Endothelial cell of umbilical vein (primary cell): ENCODE data around the gene LNPEP. TPM values are rescaled to one million over a fixed set of nuclear protein-coding genes. Genes with fewer than 3 reads are reported as not detected.
A peak's percentile ranks its signal among the peaks of the same experiment; 100 is the strongest.

Source experiments
- BruUV-seq: library from RNA; stranded (reverse); fragments of 400-500 nt; replicated peaks from 2 replicates; lab custom pipeline; 2021; lab: Mats Ljungman, UMichigan
- CTCF ChIA-PET: fragments of 300-600, 350-600 bp; sonication (Branson Sonifier 250); formaldehyde crosslinking; loops from one replicate; lab custom pipeline; 2021; ENCODE audit warnings: antibody characterized with exemption, inconsistent platforms; lab: Charles Lee
- POLR2A ChIA-PET: fragments of 300-600, 350-600 bp; sonication (Branson Sonifier 250); formaldehyde crosslinking; loops from one replicate; lab custom pipeline; 2021; ENCODE audit warnings: antibody characterized with exemption, inconsistent platforms; lab: Charles Lee
- DNase-seq: peaks from one replicate; pipeline ENCODE4 v3.0.0-alpha.2; 2011; ENCODE audit warnings: low read depth, low spot score
- FAIRE-seq: peaks from 2 replicates; lab custom pipeline; 2011; peaks lifted over from hg19 to GRCh38; lab: Jason Lieb, UNC
- H2AFZ ChIP-seq: 2 replicates; pipeline ENCODE4 v1.6.0; 2012; ENCODE audit warnings: low read depth, low read length, control low read depth, inconsistent platforms
- H3K27ac ChIP-seq: 2 replicates; pipeline ENCODE4 v1.5.1; 2011; ENCODE audit warnings: low read depth, mild to moderate bottlenecking, control low read depth, low read length, moderate library complexity; ENCODE audit not compliant: insufficient read depth
- H3K27me3 ChIP-seq, 2 experiments: 2 replicates each; pipeline versions ENCODE4 v1.6.0 to v1.6.1; 2011; ENCODE audit warnings: low read length in 2 of 2, mixed read lengths in 1 of 2; ENCODE audit not compliant: control insufficient read depth in 2 of 2, insufficient read depth in 2 of 2
- H3K36me3 ChIP-seq, 2 experiments: 2 replicates in 1 of 2; 3 replicates in 1 of 2; pipeline ENCODE4 v1.5.1; 2011; ENCODE audit warnings: low read length in 2 of 2, mild to moderate bottlenecking in 1 of 2, moderate library complexity in 1 of 2; ENCODE audit not compliant: control insufficient read depth in 2 of 2, insufficient read depth in 2 of 2; ENCODE audit errors: extremely low read depth in 1 of 2
- H3K4me1 ChIP-seq: 3 replicates; pipeline ENCODE4 v1.5.1; 2011; ENCODE audit warnings: mild to moderate bottlenecking, low read length; ENCODE audit not compliant: control insufficient read depth, insufficient read depth; ENCODE audit errors: extremely low read depth
- H3K4me2 ChIP-seq: 2 replicates; pipeline ENCODE4 v1.6.1; 2011; ENCODE audit warnings: low read length, control low read depth, mixed read lengths; ENCODE audit not compliant: insufficient read depth
- H3K4me3 ChIP-seq, 3 experiments: fragments of 200-600 bp in 1 of 3; sonication (generic), shearing (Covaris generic) in 1 of 3; replicated peaks in 1 of 3; 2 replicates each; pipeline ENCODE4 v1.5.1; 2011 to 2016; ENCODE audit warnings: control low read depth in 3 of 3, low read length in 3 of 3, mild to moderate bottlenecking in 2 of 3, inconsistent platforms in 1 of 3, low read depth in 1 of 3, moderate library complexity in 1 of 3; ENCODE audit not compliant: insufficient read depth in 1 of 3
- H3K79me2 ChIP-seq: 2 replicates; pipeline ENCODE4 v1.6.0; 2012; ENCODE audit warnings: low read length, inconsistent platforms; ENCODE audit not compliant: control insufficient read depth, insufficient read depth
- H3K9ac ChIP-seq: replicated peaks from 2 replicates; pipeline ENCODE3; 2011; ENCODE audit warnings: low read length, control low read depth; ENCODE audit not compliant: insufficient read depth; ENCODE audit errors: extremely low read depth
- H3K9me1 ChIP-seq: replicated peaks from 3 replicates; pipeline ENCODE4 v1.6.0; 2011; ENCODE audit warnings: mild to moderate bottlenecking, low read length; ENCODE audit not compliant: control insufficient read depth, insufficient read depth; ENCODE audit errors: extremely low read depth
- H3K9me3 ChIP-seq: replicated peaks from 2 replicates; pipeline ENCODE4 v1.5.1; 2012; ENCODE audit warnings: low read length, inconsistent platforms; ENCODE audit not compliant: control insufficient read depth, insufficient read depth
- H4K20me1 ChIP-seq: replicated peaks from 2 replicates; pipeline ENCODE3; 2011; ENCODE audit warnings: mild to moderate bottlenecking, low read length; ENCODE audit not compliant: control insufficient read depth, insufficient read depth; ENCODE audit errors: extremely low read depth
- GATA2 ChIP-seq: IDR thresholded peaks from 2 replicates; pipeline ENCODE4 v1.7.0; 2011; ENCODE audit warnings: low read depth, mild to moderate bottlenecking, moderate library complexity, mixed read lengths, low read length; ENCODE audit not compliant: insufficient read length, insufficient read depth
- MYC ChIP-seq: IDR thresholded peaks from one replicate; pipeline ENCODE4 v1.6.1; 2011; ENCODE audit warnings: mild to moderate bottlenecking, low read depth, low read length
- POLR2AphosphoS5 ChIP-seq: IDR thresholded peaks from 2 replicates; pipeline ENCODE4 v1.6.1; 2012; ENCODE audit warnings: low read depth, mild to moderate bottlenecking, control low read depth, low read length, moderate library complexity; ENCODE audit not compliant: insufficient read depth
- dilution Hi-C: fragments of 300-500 bp; cut with MboI; formaldehyde crosslinking; loops from one replicate; pipeline ENCODE4 v1.15.0; 2019; ENCODE audit warnings: low sequenced_read_pairs; ENCODE audit not compliant: extremely low pct_ligation_motif_present
- intact Hi-C: fragments of 100-400 bp; cut with micrococcal nuclease; formaldehyde crosslinking; loops from one replicate; pipeline ENCODE4 v1.10.0; 2022
- polyA plus RNA-seq, 4 experiments: library from polyadenylated mRNA; depleted of rRNA in 3 of 4; stranded (reverse) in 3 of 4; unstranded in 1 of 4; fragments of >200 nt; gene quantifications; 2 replicates each; pipeline versions ENCODE4 v1.2.1 to v1.2.3, GENCODE V29; 2011 to 2012; ENCODE audit warnings: missing spikeins in 1 of 4
- total RNA-seq: library from RNA; stranded (reverse); gene quantifications from 2 replicates; pipeline ENCODE4 v1.2.3, GENCODE V29; 2021
- TF ChIP-seq, protein P1 (sequence below): IDR thresholded peaks from 2 replicates; pipeline ENCODE4 v1.6.1; 2011; ENCODE audit not compliant: insufficient read depth, insufficient read length
- TF ChIP-seq, protein P2 (sequence below), 2 donors: IDR thresholded peaks; 1 replicate in 1 of 2; 2 replicates in 1 of 2; pipeline ENCODE4 v1.5.1; 2011; ENCODE audit warnings: low read length in 2 of 2, mild to moderate bottlenecking in 2 of 2, moderate library complexity in 2 of 2, control low read depth in 1 of 2, inconsistent platforms in 1 of 2, low read depth in 1 of 2; ENCODE audit not compliant: insufficient read depth in 1 of 2; ENCODE audit errors: extremely low read depth in 1 of 2

The LNPEP gene
- total and polyA plus RNA-seq, 2 donors (not counting 3 experiments of a cell fraction or from before 2014, with no cell fraction given): 7.0 to 23.5 TPM

DNA sequence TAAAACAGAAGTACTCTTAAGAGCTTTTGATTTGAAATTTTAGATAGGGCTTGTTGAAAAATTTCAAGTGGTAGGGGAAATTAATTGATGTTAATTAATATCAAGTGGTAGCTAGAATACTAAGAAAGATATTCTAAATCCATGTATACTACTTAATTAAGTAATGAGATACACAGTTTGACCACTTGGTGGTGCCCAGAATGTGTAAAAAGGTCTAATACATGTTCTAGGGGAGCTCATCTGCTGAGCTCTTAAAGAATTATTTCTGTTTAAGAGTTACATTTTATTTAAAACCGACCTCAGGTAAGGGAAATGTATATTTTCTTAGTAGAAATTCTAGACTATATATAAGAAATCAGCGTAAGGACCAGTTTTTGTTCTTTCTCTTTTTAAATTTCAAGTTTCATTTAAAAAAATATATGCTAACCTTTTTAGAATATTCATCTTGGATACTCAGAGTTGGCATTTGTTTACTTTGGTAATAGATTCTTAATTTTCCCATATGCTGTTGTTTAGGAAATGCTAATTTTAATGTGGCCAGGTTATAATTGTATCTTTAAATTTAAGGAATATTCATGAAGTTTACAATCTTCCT is 61.5 kb downstream of the LNPEP start:
- POLR2A ChIA-PET: interaction anchor here (0.5 to 0.6 kb wide), 2 partner anchors 154 to 161 kb away, joined by 3 read pairs; no protein-coding TSS in a partner anchor
- peak; percentile 35 for FAIRE-seq
- Histone ChIP-seq H3K36me3 (peaks cover 0 to 2% of the 10 kb centered on the region in 2 experiments), H3K9ac (no peak overlapping the region), H3K4me1 (no peaks in the 10 kb centered on the region), H3K4me2 (no peak overlapping the region), H3K9me1 (no peaks in the 10 kb centered on the region), H4K20me1 (no peaks in the 10 kb centered on the region), H2AFZ (no peak overlapping the region), H3K4me3 (no peak overlapping the region), H3K27ac (no peak overlapping the region), H3K27me3 (no peaks in the 10 kb centered on the region), H3K79me2 (no peaks in the 10 kb centered on the region), H3K9me3 (no peaks in the 10 kb centered on the region)
- CTCF ChIA-PET: interaction anchor here (0.6 to 3.6 kb wide), 65 partner anchors 9 to 1835 kb away, joined by 3 to 98 read pairs (median 4); partner anchors contain the start of genes ERAP2, LIX1 and LNPEP
- dilution Hi-C loops (no loop called here), intact Hi-C loops (loop anchor here (1.0 to 10.0 kb wide), 5 partner anchors 61 to 243 kb away; partner anchors contain the start of genes LIX1 and LNPEP)
- peak; percentile 66 for DNase-seq
- BruUV-seq: no TSS peak
- TF ChIP-seq, protein P1, sequence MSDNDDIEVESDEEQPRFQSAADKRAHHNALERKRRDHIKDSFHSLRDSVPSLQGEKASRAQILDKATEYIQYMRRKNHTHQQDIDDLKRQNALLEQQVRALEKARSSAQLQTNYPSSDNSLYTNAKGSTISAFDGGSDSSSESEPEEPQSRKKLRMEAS: no peak
- TF ChIP-seq, protein P2, sequence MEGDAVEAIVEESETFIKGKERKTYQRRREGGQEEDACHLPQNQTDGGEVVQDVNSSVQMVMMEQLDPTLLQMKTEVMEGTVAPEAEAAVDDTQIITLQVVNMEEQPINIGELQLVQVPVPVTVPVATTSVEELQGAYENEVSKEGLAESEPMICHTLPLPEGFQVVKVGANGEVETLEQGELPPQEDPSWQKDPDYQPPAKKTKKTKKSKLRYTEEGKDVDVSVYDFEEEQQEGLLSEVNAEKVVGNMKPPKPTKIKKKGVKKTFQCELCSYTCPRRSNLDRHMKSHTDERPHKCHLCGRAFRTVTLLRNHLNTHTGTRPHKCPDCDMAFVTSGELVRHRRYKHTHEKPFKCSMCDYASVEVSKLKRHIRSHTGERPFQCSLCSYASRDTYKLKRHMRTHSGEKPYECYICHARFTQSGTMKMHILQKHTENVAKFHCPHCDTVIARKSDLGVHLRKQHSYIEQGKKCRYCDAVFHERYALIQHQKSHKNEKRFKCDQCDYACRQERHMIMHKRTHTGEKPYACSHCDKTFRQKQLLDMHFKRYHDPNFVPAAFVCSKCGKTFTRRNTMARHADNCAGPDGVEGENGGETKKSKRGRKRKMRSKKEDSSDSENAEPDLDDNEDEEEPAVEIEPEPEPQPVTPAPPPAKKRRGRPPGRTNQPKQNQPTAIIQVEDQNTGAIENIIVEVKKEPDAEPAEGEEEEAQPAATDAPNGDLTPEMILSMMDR (IDR thresholded peaks at IDR 0.05; ENCODE audit: extremely low read depth in 1 of 2, insufficient read depth in 1 of 2, low read depth in 1 of 2, low read length in 2 of 2): peak; percentile 27 to 34

DNA sequence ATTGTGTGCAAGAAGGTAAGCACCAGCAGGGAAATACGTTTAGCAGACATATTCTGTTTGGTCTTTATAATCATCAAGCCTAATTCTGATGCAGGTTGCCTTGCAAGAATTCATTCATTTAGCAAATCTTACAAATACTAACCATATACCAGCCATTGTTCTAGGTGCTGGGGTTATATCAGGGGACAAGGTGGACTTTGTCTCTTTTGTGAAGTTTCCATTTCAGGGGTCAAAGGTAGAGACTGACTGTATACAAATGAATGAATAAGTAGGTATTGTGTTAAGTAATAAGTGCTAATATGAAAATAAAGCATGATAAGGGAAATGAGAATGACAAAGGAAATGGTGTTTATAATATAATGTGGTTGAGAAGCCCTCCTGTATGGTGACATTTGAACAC is 64.0 kb downstream of the LNPEP start:
- no peak for FAIRE-seq
- no peaks in the 10 kb centered on the region for H4K20me1 ChIP-seq
- no peaks in the 10 kb centered on the region for H3K9me3 ChIP-seq
- H3K27ac ChIP-seq: no peak overlapping the region
- H2AFZ ChIP-seq: no peak overlapping the region
- no peak for DNase-seq
- dilution Hi-C loops (no loop called here), intact Hi-C loops (loop anchor here (10.0 kb wide), 1 partner anchor 245 kb away; no protein-coding TSS in a partner anchor)
- H3K4me1 ChIP-seq: no peaks in the 10 kb centered on the region
- no TSS peak for BruUV-seq
- CTCF ChIA-PET: no interaction called here
- H3K4me2 ChIP-seq: no peak overlapping the region
- no peak overlapping the region for H3K9ac ChIP-seq
- H3K27me3 ChIP-seq: no peaks in the 10 kb centered on the region
- H3K79me2 ChIP-seq: no peaks in the 10 kb centered on the region
- H3K36me3 ChIP-seq: peaks cover 0 to 2% of the 10 kb centered on the region in 2 experiments
- POLR2A ChIA-PET: no interaction called here
- TF ChIP-seq GATA2: no peak
- no peak for TF ChIP-seq MYC
- no peak for TF ChIP-seq POLR2AphosphoS5
- TF ChIP-seq, protein P1: no peak
- no peaks in the 10 kb centered on the region for H3K9me1 ChIP-seq
- H3K4me3 ChIP-seq: no peak overlapping the region
